Hepatocyte (in vitro differentiated cells): ENCODE data around the gene SMARCA2. TPM values are rescaled to one million over a fixed set of nuclear protein-coding genes. Genes with fewer than 3 reads are reported as not detected.
A peak's percentile ranks its signal among the peaks of the same experiment; 100 is the strongest.

Experiments used
- DNase-seq: peaks from one replicate; pipeline ENCODE4 v3.0.0-alpha.2; 2016; ENCODE audit warnings: low spot score
- H2AFZ ChIP-seq: fragments of 200-600 bp; sonication (generic); 2 replicates; pipeline ENCODE4 v1.6.0; 2016; ENCODE audit warnings: antibody characterized with exemption, mild to moderate bottlenecking
- H3K27ac ChIP-seq: fragments of 200-600 bp; sonication (generic); 2 replicates; pipeline ENCODE4 v1.5.1; 2016; ENCODE audit warnings: mild to moderate bottlenecking
- H3K27me3 ChIP-seq: fragments of 200-600 bp; sonication (generic); 2 replicates; pipeline ENCODE4 v1.6.1; 2016
- H3K36me3 ChIP-seq: fragments of 200-600 bp; sonication (generic); replicated peaks from 2 replicates; pipeline ENCODE4 v1.5.1; 2016; ENCODE audit warnings: low read depth; ENCODE audit not compliant: insufficient read depth
- H3K4me1 ChIP-seq: fragments of 200-600 bp; sonication (generic); 2 replicates; pipeline ENCODE4 v1.5.1; 2016; ENCODE audit warnings: mild to moderate bottlenecking, moderate library complexity; ENCODE audit not compliant: insufficient read depth
- H3K4me2 ChIP-seq: fragments of 200-600 bp; sonication (generic); 2 replicates; pipeline ENCODE4 v1.6.0; 2016
- H3K4me3 ChIP-seq: fragments of 200-600 bp; sonication (generic); 2 replicates; pipeline ENCODE4 v1.5.1; 2016; ENCODE audit warnings: mild to moderate bottlenecking
- H3K79me2 ChIP-seq: fragments of 200-600 bp; sonication (generic); 2 replicates; pipeline ENCODE4 v1.6.0; 2017; ENCODE audit warnings: mild to moderate bottlenecking
- H3K9me2 ChIP-seq: fragments of 200-600 bp; sonication (generic); replicated peaks from 2 replicates; pipeline ENCODE4 v1.6.0; 2017; ENCODE audit warnings: mild to moderate bottlenecking; ENCODE audit not compliant: insufficient read depth
- H3K9me3 ChIP-seq: fragments of 200-600 bp; sonication (generic); 2 replicates; pipeline ENCODE4 v1.5.1; 2016; ENCODE audit warnings: low read depth, mild to moderate bottlenecking
- H4K20me1 ChIP-seq: fragments of 200-600 bp; sonication (generic); 2 replicates; pipeline ENCODE4 v1.6.0; 2016; ENCODE audit warnings: mild to moderate bottlenecking; ENCODE audit not compliant: insufficient read depth, poor library complexity, severe bottlenecking
- EZH2 ChIP-seq: fragments of 200-600 bp; sonication (generic); IDR thresholded peaks from 2 replicates; pipeline ENCODE4 v1.6.1; 2016; ENCODE audit warnings: antibody characterized with exemption, mild to moderate bottlenecking, borderline replicate concordance
- EZH2phosphoT487 ChIP-seq: fragments of 200-600 bp; sonication (generic); IDR thresholded peaks from one replicate; pipeline ENCODE4 v1.6.1; 2018; ENCODE audit warnings: antibody characterized with exemption, mild to moderate bottlenecking, low read depth, moderate library complexity; ENCODE audit not compliant: unreplicated experiment, severe bottlenecking
- WGBS: methylation state at CpG from one replicate; pipeline ENCODE4 v1.1.6; 2016; ENCODE audit warnings: low lambda C conversion rate; ENCODE audit errors: missing lambda C conversion rate; 5-methylcytosine and 5-hydroxymethylcytosine counted together
- polyA plus RNA-seq: library from polyadenylated mRNA; unstranded; fragments of >200 nt; fragmentation: Nextera tagmentation; extraction: Ambion mirVana; gene quantifications from 2 replicates; pipeline ENCODE4 v1.2.1, GENCODE V29; 2016
- total RNA-seq: library from RNA; depleted of rRNA; stranded (reverse); fragments of >200 nt; gene quantifications from 2 replicates; pipeline ENCODE4 v1.2.3, GENCODE V29; 2014
- TF ChIP-seq, protein P1 (sequence below): fragments of 200-600 bp; sonication (generic); IDR thresholded peaks from 2 replicates; pipeline ENCODE4 v1.5.1; 2016; ENCODE audit warnings: antibody characterized with exemption, mild to moderate bottlenecking; ENCODE audit not compliant: poor library complexity

The SMARCA2 gene
- total and polyA plus RNA-seq, 2 experiments from 2014 or later: 39.9 to 65.3 TPM

DNA sequence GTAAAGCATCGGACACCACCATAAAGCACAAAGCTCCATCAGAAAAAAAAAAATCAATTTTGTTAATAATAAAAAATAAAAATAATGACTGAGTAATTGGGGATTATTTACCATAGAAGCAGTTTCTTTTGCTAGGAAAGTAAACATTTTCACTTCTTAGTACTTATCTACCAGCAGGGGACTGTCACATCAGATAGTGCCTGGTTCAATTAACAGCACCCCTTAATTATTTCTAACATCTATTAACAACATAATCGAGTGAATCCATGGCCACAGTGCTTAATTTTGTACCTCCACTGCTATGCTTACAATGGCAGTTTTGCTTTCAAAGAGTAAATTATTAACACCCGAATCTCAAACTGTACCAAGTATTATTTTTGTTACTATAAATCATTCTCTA is 221.7 kb downstream of the SMARCA2 start:
- no peak for TF ChIP-seq EZH2
- TF ChIP-seq, protein P1, sequence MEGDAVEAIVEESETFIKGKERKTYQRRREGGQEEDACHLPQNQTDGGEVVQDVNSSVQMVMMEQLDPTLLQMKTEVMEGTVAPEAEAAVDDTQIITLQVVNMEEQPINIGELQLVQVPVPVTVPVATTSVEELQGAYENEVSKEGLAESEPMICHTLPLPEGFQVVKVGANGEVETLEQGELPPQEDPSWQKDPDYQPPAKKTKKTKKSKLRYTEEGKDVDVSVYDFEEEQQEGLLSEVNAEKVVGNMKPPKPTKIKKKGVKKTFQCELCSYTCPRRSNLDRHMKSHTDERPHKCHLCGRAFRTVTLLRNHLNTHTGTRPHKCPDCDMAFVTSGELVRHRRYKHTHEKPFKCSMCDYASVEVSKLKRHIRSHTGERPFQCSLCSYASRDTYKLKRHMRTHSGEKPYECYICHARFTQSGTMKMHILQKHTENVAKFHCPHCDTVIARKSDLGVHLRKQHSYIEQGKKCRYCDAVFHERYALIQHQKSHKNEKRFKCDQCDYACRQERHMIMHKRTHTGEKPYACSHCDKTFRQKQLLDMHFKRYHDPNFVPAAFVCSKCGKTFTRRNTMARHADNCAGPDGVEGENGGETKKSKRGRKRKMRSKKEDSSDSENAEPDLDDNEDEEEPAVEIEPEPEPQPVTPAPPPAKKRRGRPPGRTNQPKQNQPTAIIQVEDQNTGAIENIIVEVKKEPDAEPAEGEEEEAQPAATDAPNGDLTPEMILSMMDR: no peak
- no peak for TF ChIP-seq EZH2phosphoT487

DNA sequence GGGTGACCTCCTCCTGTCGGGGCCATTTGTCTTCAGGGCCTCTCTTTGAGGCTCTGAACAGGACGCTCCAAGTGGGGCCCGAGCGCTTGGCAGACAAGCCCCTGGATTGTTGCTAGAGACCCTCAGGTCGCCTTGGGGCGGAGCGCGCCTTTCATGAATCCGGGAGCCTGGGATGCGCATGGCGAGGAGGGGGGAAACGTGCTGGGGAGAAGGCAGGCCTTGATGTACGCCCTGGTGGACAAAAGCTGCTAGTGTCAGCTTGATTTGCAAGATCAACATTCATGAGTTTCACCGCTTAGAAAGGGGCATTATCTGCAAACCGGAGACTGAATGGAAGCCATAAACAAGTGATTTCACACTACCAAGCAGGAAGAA is 226.3 kb downstream of the SMARCA2 start:
- Histone ChIP-seq H3K36me3 (no peaks in the 10 kb centered on the region), H3K9me3 (no peaks in the 10 kb centered on the region), H3K4me1 (peaks cover 18% of the 10 kb centered on the region), H3K4me3 (peak overlapping the region; percentile 16), H4K20me1 (no peaks in the 10 kb centered on the region), H3K27ac (peak overlapping the region; percentile 89), H3K9me2 (no peaks in the 10 kb centered on the region), H3K27me3 (no peaks in the 10 kb centered on the region), H2AFZ (peak overlapping the region; percentile 100), H3K4me2 (peak overlapping the region; percentile 89), H3K79me2 (no peaks in the 10 kb centered on the region)
- DNase-seq: peak; percentile 72
- TF ChIP-seq, protein P1: peak; percentile 50
- TF ChIP-seq EZH2phosphoT487: no peak
- 10% methylated on average over 15 of the region's 15 CpGs for WGBS

More for the DNA sequence above, 221.7 kb downstream of the SMARCA2 start:
- Histone ChIP-seq H3K27ac (no peak overlapping the region), H3K27me3 (no peaks in the 10 kb centered on the region), H3K4me1 (peaks cover 7% of the 10 kb centered on the region), H3K9me3 (no peaks in the 10 kb centered on the region), H2AFZ (no peak overlapping the region), H3K4me2 (no peak overlapping the region), H3K4me3 (no peak overlapping the region), H4K20me1 (no peaks in the 10 kb centered on the region), H3K9me2 (no peaks in the 10 kb centered on the region), H3K79me2 (no peaks in the 10 kb centered on the region), H3K36me3 (no peaks in the 10 kb centered on the region)
- DNase-seq: no peak
- 74% methylated on average over 3 of the region's 3 CpGs for WGBS

- TF ChIP-seq, protein P1: no peak
- peak; percentile 31 for TF ChIP-seq EZH2
- Histone ChIP-seq H3K9me3 (no peaks in the 10 kb centered on the region), H3K4me1 (peaks cover 18% of the 10 kb centered on the region), H3K27me3 (no peaks in the 10 kb centered on the region), H3K79me2 (no peaks in the 10 kb centered on the region), H4K20me1 (no peaks in the 10 kb centered on the region), H3K36me3 (no peaks in the 10 kb centered on the region), H2AFZ (peak overlapping the region; percentile 100), H3K27ac (peak overlapping the region; percentile 89), H3K4me3 (peak overlapping the region; percentile 56), H3K4me2 (peak overlapping the region; percentile 89), H3K9me2 (no peaks in the 10 kb centered on the region)
- 2% methylated on average over 38 of the region's 38 CpGs for WGBS
- peak; percentile 92 for DNase-seq
Measured at GRCh38 chr9:2241836-2242741, 226.9 kb downstream of the SMARCA2 start.
